ENCODE measurements around the gene SLC38A3.
A peak's percentile ranks its signal among the peaks of the same experiment; 100 is the strongest.
"Not testable (repeated sequence)": the region's sequence is repeated elsewhere in the genome, so short reads cannot be mapped to it uniquely, and the experiment has no call there.

The SLC38A3 gene

GRCh38 chr3:50235716-50236483 is 30.8 kb downstream of the SLC38A3 start, which contains the start of gene GNAI2:
TSS of gene GNAI2 (plus strand) at chr3:50236204. CDS start at chr3:50236336, 132 bp downstream.
- peak; percentile 95 to 99 (median 98) for DNase-seq

- peak in 1 of 6 experiments; percentile 27 for DNase-seq
Observed at GRCh38 chr3:50236484-50237132, 31.5 kb downstream of the SLC38A3 start.

GRCh38 chr3:50237133-50237651 is 32.1 kb downstream of the SLC38A3 start:
- DNase-seq = peak in 4 of 6 experiments; percentile 23 to 59 (median 46)

GRCh38 chr3:50237754-50238548 is 32.9 kb downstream of the SLC38A3 start:
- peak; percentile 74 to 84 (median 82) for DNase-seq

GRCh38 chr3:50238549-50239026 is 33.5 kb downstream of the SLC38A3 start:
- DNase-seq = no peak

- DNase-seq = no peak
Observed at GRCh38 chr3:50239649-50240048, 34.6 kb downstream of the SLC38A3 start.

GRCh38 chr3:50241163-50241562 is 36.1 kb downstream of the SLC38A3 start:
- no peak for DNase-seq

- no peak for DNase-seq
Observed at GRCh38 chr3:50241713-50242380, 36.8 kb downstream of the SLC38A3 start.

GRCh38 chr3:50242381-50242770 is 37.3 kb downstream of the SLC38A3 start:
- DNase-seq = no peak

GRCh38 chr3:50242851-50243542 is 37.9 kb downstream of the SLC38A3 start:
- DNase-seq = no peak

- no peak for DNase-seq
Observed at GRCh38 chr3:50243543-50243895, 38.4 kb downstream of the SLC38A3 start.

GRCh38 chr3:50244813-50245212 is 39.7 kb downstream of the SLC38A3 start:
- DNase-seq = not testable (repeated sequence)

- no peak for DNase-seq
Observed at GRCh38 chr3:50245251-50245745, 40.2 kb downstream of the SLC38A3 start.

- DNase-seq = peak; percentile 86 to 97 (median 94)
Observed at GRCh38 chr3:50245831-50246516, 40.9 kb downstream of the SLC38A3 start.

- peak; percentile 70 to 90 (median 78) for DNase-seq
Observed at GRCh38 chr3:50246517-50246954, 41.5 kb downstream of the SLC38A3 start.

- no peak for DNase-seq
Observed at GRCh38 chr3:50248387-50248786, 43.3 kb downstream of the SLC38A3 start.

GRCh38 chr3:50249457-50249856 is 44.4 kb downstream of the SLC38A3 start:
- no peak for DNase-seq

- DNase-seq = no peak
Observed at GRCh38 chr3:50250514-50250913, 45.4 kb downstream of the SLC38A3 start.

- DNase-seq = no peak
Observed at GRCh38 chr3:50251220-50251619, 46.1 kb downstream of the SLC38A3 start.

GRCh38 chr3:50254577-50255250 is 49.6 kb downstream of the SLC38A3 start:
- DNase-seq = no peak

Measured in stimulated activated naive CD4-positive, alpha-beta T cell (primary cell).